ENCODE measurements around the gene KCTD10. TPM values are rescaled to one million over a fixed set of nuclear protein-coding genes. Genes with fewer than 3 reads are reported as not detected.
"Not testable (repeated sequence)": the region's sequence is repeated elsewhere in the genome, so short reads cannot be mapped to it uniquely, and the experiment has no call there.

KCTD10 gene
- total RNA-seq, 1 experiment from 2014 or later = 56.7 TPM

- H3K27ac Mint-ChIP-seq (ENCODE audit: unreplicated experiment) = no peak overlapping the region
- H3K4me3 Mint-ChIP-seq (ENCODE audit: low read depth, unreplicated experiment) = no peak overlapping the region
- H3K36me3 Mint-ChIP-seq (ENCODE audit: insufficient read depth, unreplicated experiment) = no peaks in the 10 kb centered on the region
- no peaks in the 10 kb centered on the region for H3K9me3 Mint-ChIP-seq (ENCODE audit: low read depth, unreplicated experiment)
- TF ChIP-seq CTCF (IDR thresholded peaks at IDR 0.05; ENCODE audit: unreplicated experiment) = no peak
- no peak for DNase-seq
- no TSS peak for BruUV-seq (replicated peaks)
- no peaks in the 10 kb centered on the region for H3K27me3 Mint-ChIP-seq (ENCODE audit: unreplicated experiment)
- no peaks in the 10 kb centered on the region for H3K4me1 Mint-ChIP-seq (ENCODE audit: low read depth, unreplicated experiment)
- intact Hi-C loops (cut with micrococcal nuclease; ENCODE audit: unreplicated experiment) = no loop called here
- CTCF ChIA-PET = interaction anchor here (0.7 to 1.4 kb wide), 2 partner anchors 11 to 15 kb away, joined by 3 to 6 read pairs; no protein-coding TSS in a partner anchor
Measured at GRCh38 chr12:109443794-109444193, 33.3 kb downstream of the KCTD10 start.

- H3K27ac Mint-ChIP-seq (ENCODE audit: unreplicated experiment) = no peak overlapping the region
- no peak overlapping the region for H3K4me3 Mint-ChIP-seq (ENCODE audit: low read depth, unreplicated experiment)
- CTCF ChIA-PET = interaction anchor here (0.7 kb wide), 1 partner anchor 8 kb away, joined by 3 read pairs; no protein-coding TSS in a partner anchor
- no peak for TF ChIP-seq CTCF (IDR thresholded peaks at IDR 0.05; ENCODE audit: unreplicated experiment)
- H3K36me3 Mint-ChIP-seq (ENCODE audit: insufficient read depth, unreplicated experiment) = no peaks in the 10 kb centered on the region
- H3K4me1 Mint-ChIP-seq (ENCODE audit: low read depth, unreplicated experiment) = no peaks in the 10 kb centered on the region
- no peak for DNase-seq
- BruUV-seq (replicated peaks) = no TSS peak
- intact Hi-C loops (cut with micrococcal nuclease; ENCODE audit: unreplicated experiment) = no loop called here
- H3K27me3 Mint-ChIP-seq (ENCODE audit: unreplicated experiment) = no peaks in the 10 kb centered on the region
- no peaks in the 10 kb centered on the region for H3K9me3 Mint-ChIP-seq (ENCODE audit: low read depth, unreplicated experiment)
Measured at GRCh38 chr12:109440851-109441490, 36.1 kb downstream of the KCTD10 start.

- H3K9me3 Mint-ChIP-seq (ENCODE audit: low read depth, unreplicated experiment); H3K36me3 Mint-ChIP-seq (ENCODE audit: insufficient read depth, unreplicated experiment); BruUV-seq (replicated peaks); intact Hi-C loops (cut with micrococcal nuclease; ENCODE audit: unreplicated experiment); DNase-seq; H3K27me3 Mint-ChIP-seq (ENCODE audit: unreplicated experiment); H3K4me1 Mint-ChIP-seq (ENCODE audit: low read depth, unreplicated experiment); H3K27ac Mint-ChIP-seq (ENCODE audit: unreplicated experiment); H3K4me3 Mint-ChIP-seq (ENCODE audit: low read depth, unreplicated experiment): not testable (repeated sequence)
- CTCF ChIA-PET = interaction anchor here (0.6 to 0.7 kb wide), 2 partner anchors 176 to 333 kb away, joined by 3 read pairs; no protein-coding TSS in a partner anchor
Measured at GRCh38 chr12:109439951-109440350, 37.1 kb downstream of the KCTD10 start.

- Mint-ChIP-seq H3K4me1 (ENCODE audit: low read depth, unreplicated experiment) (peaks cover 7% of the 10 kb centered on the region), H3K27ac (ENCODE audit: unreplicated experiment) (no peak overlapping the region), H3K4me3 (ENCODE audit: low read depth, unreplicated experiment) (no peak overlapping the region), H3K9me3 (ENCODE audit: low read depth, unreplicated experiment) (no peaks in the 10 kb centered on the region), H3K36me3 (ENCODE audit: insufficient read depth, unreplicated experiment) (no peaks in the 10 kb centered on the region), H3K27me3 (ENCODE audit: unreplicated experiment) (no peaks in the 10 kb centered on the region)
- DNase-seq = no peak
- no peak for TF ChIP-seq CTCF (IDR thresholded peaks at IDR 0.05; ENCODE audit: unreplicated experiment)
- intact Hi-C loops (cut with micrococcal nuclease; ENCODE audit: unreplicated experiment) = no loop called here
- CTCF ChIA-PET = interaction anchor here (0.7 kb wide), 1 partner anchor 334 kb away, joined by 3 read pairs; no protein-coding TSS in a partner anchor
- no TSS peak for BruUV-seq (replicated peaks)
Measured at GRCh38 chr12:109439181-109439580, 37.9 kb downstream of the KCTD10 start.

GRCh38 chr12:109436188-109436560 lies 40.9 kb downstream of the KCTD10 start:
- no peaks in the 10 kb centered on the region for H3K27me3 Mint-ChIP-seq (ENCODE audit: unreplicated experiment)
- no peak overlapping the region for H3K27ac Mint-ChIP-seq (ENCODE audit: unreplicated experiment)
- no peaks in the 10 kb centered on the region for H3K36me3 Mint-ChIP-seq (ENCODE audit: insufficient read depth, unreplicated experiment)
- H3K4me1 Mint-ChIP-seq (ENCODE audit: low read depth, unreplicated experiment) = peaks cover 18% of the 10 kb centered on the region
- no peaks in the 10 kb centered on the region for H3K9me3 Mint-ChIP-seq (ENCODE audit: low read depth, unreplicated experiment)
- no peak for DNase-seq
- CTCF ChIA-PET = no interaction called here
- TF ChIP-seq CTCF (IDR thresholded peaks at IDR 0.05; ENCODE audit: unreplicated experiment) = no peak
- intact Hi-C loops (cut with micrococcal nuclease; ENCODE audit: unreplicated experiment) = no loop called here
- BruUV-seq (replicated peaks) = no TSS peak
- no peak overlapping the region for H3K4me3 Mint-ChIP-seq (ENCODE audit: low read depth, unreplicated experiment)
